Left ventricle myocardium inferior (tissue), 1 donor: ENCODE measurements around the gene TMEM187. TPM values are rescaled to one million over a fixed set of nuclear protein-coding genes. Genes with fewer than 3 reads are reported as not detected.

Experiments
- DNase-seq: peaks from one replicate; pipeline ENCODE4 v3.0.0-alpha.2; 2020
- H3K27ac ChIP-seq: fragments of 200-600 bp; replicated peaks from 2 replicates; pipeline ENCODE4 v1.8.0; 2021
- H3K27me3 ChIP-seq: fragments of 200-600 bp; 2 replicates; pipeline ENCODE4 v1.8.0; 2021; ENCODE audit warnings: low read depth
- H3K36me3 ChIP-seq: fragments of 200-600 bp; 2 replicates; pipeline ENCODE4 v1.8.0; 2021
- H3K4me1 ChIP-seq: fragments of 200-600 bp; 2 replicates; pipeline ENCODE4 v1.8.0; 2021
- H3K4me3 ChIP-seq: fragments of 200-600 bp; 2 replicates; pipeline ENCODE4 v1.8.0; 2021; ENCODE audit warnings: mild to moderate bottlenecking, moderate library complexity
- H3K9me3 ChIP-seq: fragments of 200-600 bp; replicated peaks from 2 replicates; pipeline ENCODE4 v1.8.0; 2021
- intact Hi-C: fragments of 100-400 bp; cut with micrococcal nuclease; formaldehyde crosslinking; loops from one replicate; pipeline ENCODE4 v1.11.0; 2022
- microRNA-seq: library from miRNA; unstranded; fragments of <30 nt; microRNA quantifications from one replicate; pipeline ENCODE4 v1.2.0, GENCODE V29; 2020
- total RNA-seq: library from RNA; stranded (reverse); fragmentation: NEBNext Ultra II Directional; extraction: Animal tissue kit (Norgen Biotek cat#: 25700); gene quantifications from one replicate; pipeline ENCODE4 v1.2.1, GENCODE V29; 2021
- TF ChIP-seq, protein P1 (sequence below): fragments of 200-600 bp; IDR thresholded peaks from 2 replicates; pipeline ENCODE4 v1.8.0; 2021; ENCODE audit warnings: antibody characterized with exemption, mild to moderate bottlenecking, borderline replicate concordance
- donor health status: DM: no; HTN: yes; CAD: no; lungs with severe emphysema.

The TMEM187 gene
- total RNA-seq, 1 donor from 2014 or later, result 6.4 TPM

DNA sequence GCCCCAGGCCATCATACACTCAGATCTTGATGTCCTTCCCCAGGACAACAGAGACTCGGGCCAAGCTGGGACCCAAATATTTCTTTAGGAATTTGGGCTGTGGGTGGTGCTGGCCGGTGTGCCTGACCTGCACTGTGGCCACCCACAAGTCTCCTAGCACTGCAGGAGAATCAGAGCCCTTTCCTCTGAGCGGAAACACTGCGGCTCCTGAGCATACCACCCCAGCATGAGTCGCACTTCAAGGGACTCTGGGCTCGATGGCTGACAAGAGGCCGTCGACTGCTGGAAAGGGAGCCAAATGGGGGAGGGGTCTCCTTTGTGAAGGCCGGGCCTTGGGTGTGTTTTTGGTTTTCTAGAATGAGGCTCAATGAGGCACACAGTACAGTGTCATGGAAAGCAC lies 60.1 kb downstream of the TMEM187 start:
- Histone ChIP-seq H3K27me3 (no peaks in the 10 kb centered on the region), H3K4me3 (no peak overlapping the region), H3K9me3 (no peaks in the 10 kb centered on the region), H3K27ac (no peak overlapping the region), H3K36me3 (peaks cover 15% of the 10 kb centered on the region), H3K4me1 (peaks cover 46% of the 10 kb centered on the region)
- TF ChIP-seq, protein P1, sequence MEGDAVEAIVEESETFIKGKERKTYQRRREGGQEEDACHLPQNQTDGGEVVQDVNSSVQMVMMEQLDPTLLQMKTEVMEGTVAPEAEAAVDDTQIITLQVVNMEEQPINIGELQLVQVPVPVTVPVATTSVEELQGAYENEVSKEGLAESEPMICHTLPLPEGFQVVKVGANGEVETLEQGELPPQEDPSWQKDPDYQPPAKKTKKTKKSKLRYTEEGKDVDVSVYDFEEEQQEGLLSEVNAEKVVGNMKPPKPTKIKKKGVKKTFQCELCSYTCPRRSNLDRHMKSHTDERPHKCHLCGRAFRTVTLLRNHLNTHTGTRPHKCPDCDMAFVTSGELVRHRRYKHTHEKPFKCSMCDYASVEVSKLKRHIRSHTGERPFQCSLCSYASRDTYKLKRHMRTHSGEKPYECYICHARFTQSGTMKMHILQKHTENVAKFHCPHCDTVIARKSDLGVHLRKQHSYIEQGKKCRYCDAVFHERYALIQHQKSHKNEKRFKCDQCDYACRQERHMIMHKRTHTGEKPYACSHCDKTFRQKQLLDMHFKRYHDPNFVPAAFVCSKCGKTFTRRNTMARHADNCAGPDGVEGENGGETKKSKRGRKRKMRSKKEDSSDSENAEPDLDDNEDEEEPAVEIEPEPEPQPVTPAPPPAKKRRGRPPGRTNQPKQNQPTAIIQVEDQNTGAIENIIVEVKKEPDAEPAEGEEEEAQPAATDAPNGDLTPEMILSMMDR, result no peak
- intact Hi-C loops, result no loop called here
- DNase-seq, result no peak

Small RNAs within 50 kb of the gene (microRNA-seq; reads per million reads assigned to microRNA genes)
- gene MIR3202-1 (not detected), gene MIR3202-2 (not detected), gene MIR718 (not detected)

Other genes starting within 250 kb of the TMEM187 start
- 80.8 TPM for gene BCAP31, start 248.4 kb upstream of the TMEM187 start, total RNA-seq
- gene ABCD1, start 247.9 kb upstream of the TMEM187 start, total RNA-seq, result 16.0 TPM
- gene PLXNB3, start 208.5 kb upstream of the TMEM187 start, total RNA-seq, result 2.9 TPM
- gene SRPK3, start 191.7 kb upstream of the TMEM187 start, total RNA-seq, result 52.8 TPM
- 72.5 TPM for gene IDH3G, start 178.4 kb upstream of the TMEM187 start, total RNA-seq
- 123 TPM for gene SSR4, start 178.1 kb upstream of the TMEM187 start, total RNA-seq
- gene PDZD4, start 142.2 kb upstream of the TMEM187 start, total RNA-seq, result 4.5 TPM
- gene L1CAM, start 86.6 kb upstream of the TMEM187 start, total RNA-seq, result 4.0 TPM
- 3.1 TPM for gene AVPR2, start 68.1 kb upstream of the TMEM187 start, total RNA-seq
- 10.0 TPM for gene ARHGAP4, start 46.5 kb upstream of the TMEM187 start, total RNA-seq
- 67.1 TPM for gene NAA10, start 37.7 kb upstream of the TMEM187 start, total RNA-seq
- 7.5 TPM for gene RENBP, start 28.1 kb upstream of the TMEM187 start, total RNA-seq
- 28.4 TPM for gene HCFC1, start 936 bp upstream of the TMEM187 start, total RNA-seq
- 40.6 TPM for gene IRAK1, start 47.1 kb downstream of the TMEM187 start, total RNA-seq
- 28.3 TPM for gene MECP2, start 125.0 kb downstream of the TMEM187 start, total RNA-seq
- not detected for gene OPN1LW, start 171.5 kb downstream of the TMEM187 start, total RNA-seq
- not detected for gene OPN1MW, start 209.8 kb downstream of the TMEM187 start, total RNA-seq
- not detected for gene OPN1MW2, start 247.0 kb downstream of the TMEM187 start, total RNA-seq